Mesenchymal stem cell (in vitro differentiated cells and primary cell): ENCODE results near the gene CATSPER4.

Source experiments
- DNase-seq: peaks from one replicate; pipeline ENCODE4 v3.0.0-alpha.2; 2013
- H2AFZ ChIP-seq: one replicate; pipeline ENCODE4 v1.6.1; 2013; ENCODE audit warnings: low read depth, mild to moderate bottlenecking, control low read depth, inconsistent platforms, low read length, moderate library complexity
- H2AK5ac ChIP-seq: 2 replicates; pipeline ENCODE4 v1.6.1; 2013; ENCODE audit warnings: low read length, moderate library complexity, mild to moderate bottlenecking, inconsistent platforms; ENCODE audit not compliant: severe bottlenecking
- H2BK120ac ChIP-seq: one replicate; pipeline ENCODE4 v1.6.1; 2013; ENCODE audit warnings: low read depth, mild to moderate bottlenecking, inconsistent platforms, low read length, moderate library complexity
- H2BK12ac ChIP-seq, 2 experiments: one replicate each; pipeline ENCODE4 v1.6.1; 2013; ENCODE audit warnings: inconsistent platforms in 2 of 2, low read length in 2 of 2, mild to moderate bottlenecking in 2 of 2, moderate library complexity in 2 of 2, control low read depth in 1 of 2
- H2BK15ac ChIP-seq: one replicate; pipeline ENCODE4 v1.6.1; 2013; ENCODE audit warnings: mild to moderate bottlenecking, low read depth, inconsistent platforms; ENCODE audit not compliant: poor library complexity, severe bottlenecking
- H2BK5ac ChIP-seq: 2 replicates; pipeline ENCODE4 v1.6.1; 2013; ENCODE audit warnings: low read depth, mild to moderate bottlenecking, low read length, control low read depth, inconsistent platforms; ENCODE audit not compliant: poor library complexity, severe bottlenecking
- H3K14ac ChIP-seq, 2 experiments: one replicate each; pipeline ENCODE4 v1.6.1; 2013; ENCODE audit warnings: inconsistent platforms in 2 of 2, low read length in 2 of 2, control low read depth in 1 of 2, mild to moderate bottlenecking in 1 of 2, moderate library complexity in 1 of 2
- H3K18ac ChIP-seq, 2 experiments: one replicate each; pipeline ENCODE4 v1.6.1; 2013; ENCODE audit warnings: inconsistent platforms in 2 of 2, low read length in 2 of 2, control low read depth in 1 of 2, low read depth in 1 of 2, mild to moderate bottlenecking in 1 of 2
- H3K23ac ChIP-seq, 2 experiments: one replicate each; pipeline ENCODE4 v1.6.1; 2013; ENCODE audit warnings: inconsistent platforms in 2 of 2, low read length in 2 of 2, mild to moderate bottlenecking in 2 of 2, moderate library complexity in 2 of 2, control low read depth in 1 of 2
- H3K27ac ChIP-seq: 2 replicates; pipeline ENCODE4 v1.5.1; 2013; ENCODE audit warnings: mild to moderate bottlenecking, moderate library complexity, low read length, control low read depth, inconsistent platforms; ENCODE audit not compliant: poor library complexity, severe bottlenecking
- H3K27me3 ChIP-seq, 2 experiments: 2 replicates each; pipeline versions ENCODE4 v1.6.1 to v1.7.0; 2013; ENCODE audit warnings: low read length in 2 of 2, mild to moderate bottlenecking in 2 of 2, moderate library complexity in 2 of 2, control low read depth in 1 of 2, inconsistent platforms in 1 of 2; ENCODE audit not compliant: control insufficient read depth in 1 of 2, insufficient read depth in 1 of 2
- H3K36me3 ChIP-seq, 2 experiments: 2 replicates each; pipeline versions ENCODE4 v1.6.1 to v1.7.0; 2013; ENCODE audit warnings: low read length in 2 of 2, control low read depth in 1 of 2, inconsistent platforms in 1 of 2, low read depth in 1 of 2, mild to moderate bottlenecking in 1 of 2; ENCODE audit not compliant: insufficient read depth in 2 of 2, control insufficient read depth in 1 of 2
- H3K4ac ChIP-seq, 2 experiments: one replicate each; pipeline ENCODE4 v1.6.1; 2013; ENCODE audit warnings: inconsistent platforms in 2 of 2, low read length in 2 of 2, mild to moderate bottlenecking in 2 of 2, moderate library complexity in 2 of 2, control low read depth in 1 of 2, low read depth in 1 of 2
- H3K4me1 ChIP-seq: 2 replicates; pipeline ENCODE4 v1.6.1; 2013; ENCODE audit warnings: low read depth, low read length, control low read depth; ENCODE audit not compliant: control insufficient read depth, insufficient read depth
- H3K4me2 ChIP-seq: 2 replicates; pipeline ENCODE4 v1.6.1; 2013; ENCODE audit warnings: low read length, mild to moderate bottlenecking, inconsistent platforms; ENCODE audit not compliant: poor library complexity, severe bottlenecking
- H3K4me3 ChIP-seq, 2 experiments: 2 replicates each; pipeline versions ENCODE4 v1.5.1 to v1.7.0; 2013; ENCODE audit warnings: low read length in 2 of 2, mild to moderate bottlenecking in 2 of 2, control low read depth in 1 of 2, low read depth in 1 of 2; ENCODE audit not compliant: insufficient read depth in 1 of 2
- H3K79me1 ChIP-seq: replicated peaks from 2 replicates; pipeline ENCODE4 v1.6.1; 2013; ENCODE audit warnings: mild to moderate bottlenecking, control low read depth, low read length, inconsistent platforms; ENCODE audit not compliant: poor library complexity, severe bottlenecking
- H3K9ac ChIP-seq: 2 replicates; pipeline ENCODE4 v1.7.0; 2013; ENCODE audit warnings: mild to moderate bottlenecking, low read length, moderate library complexity
- H3K9me3 ChIP-seq: 2 replicates; pipeline ENCODE4 v1.7.0; 2013; ENCODE audit warnings: mild to moderate bottlenecking, low read length; ENCODE audit not compliant: control insufficient read depth
- H4K8ac ChIP-seq: one replicate; pipeline ENCODE4 v1.6.1; 2013; ENCODE audit warnings: inconsistent platforms, mild to moderate bottlenecking, low read length, moderate library complexity
- H4K91ac ChIP-seq: one replicate; pipeline ENCODE4 v1.6.1; 2013; ENCODE audit warnings: mild to moderate bottlenecking, low read length, inconsistent platforms
- WGBS: methylation state at CpG from one replicate; pipeline ENCODE4 v1.1.7; 2013; ENCODE audit warnings: mixed read lengths; 5-methylcytosine and 5-hydroxymethylcytosine counted together

Gene CATSPER4

DNA sequence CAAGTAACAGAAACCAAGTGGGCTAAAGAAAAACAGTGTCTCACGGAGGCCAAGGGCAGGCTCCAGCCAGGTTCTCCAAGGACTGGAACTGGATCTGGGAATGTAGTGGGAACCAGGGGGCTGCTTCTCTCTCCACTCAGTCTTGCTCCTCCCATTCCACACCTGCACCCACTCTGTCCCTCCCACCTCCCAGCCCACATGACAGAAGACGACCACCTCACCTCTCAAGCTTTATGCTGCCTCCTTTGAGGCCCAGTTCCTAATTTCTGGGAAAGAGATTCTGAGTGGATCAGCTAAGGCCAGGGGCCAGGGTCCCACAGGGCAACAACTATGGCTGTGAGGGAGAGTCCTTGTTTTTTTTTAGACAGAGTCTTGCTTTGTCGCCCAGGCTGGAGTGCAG is 24.8 kb downstream of the CATSPER4 start:
- Histone ChIP-seq H2BK5ac (no peak overlapping the region), H3K36me3 (no peaks in the 10 kb centered on the region), H2AK5ac (no peak overlapping the region), H3K23ac (no peak overlapping the region), H3K14ac (no peak overlapping the region), H3K4me1 (peaks cover 4% of the 10 kb centered on the region), H2AFZ (no peak overlapping the region), H3K9ac (no peak overlapping the region), H2BK15ac (no peak overlapping the region), H3K27ac (no peak overlapping the region), H3K79me1 (no peaks in the 10 kb centered on the region), H3K9me3 (no peaks in the 10 kb centered on the region), H2BK12ac (no peak overlapping the region), H3K27me3 (peaks cover 21 to 50% of the 10 kb centered on the region in 2 experiments), H4K8ac (no peak overlapping the region), H3K4ac (no peak overlapping the region), H2BK120ac (no peak overlapping the region), H3K4me3 (no peak overlapping the region), H3K4me2 (no peak overlapping the region), H4K91ac (no peak overlapping the region), H3K18ac (no peak overlapping the region)
- DNase-seq = no peak
- WGBS = 65% methylated on average over 2 of the region's 3 CpGs

DNA sequence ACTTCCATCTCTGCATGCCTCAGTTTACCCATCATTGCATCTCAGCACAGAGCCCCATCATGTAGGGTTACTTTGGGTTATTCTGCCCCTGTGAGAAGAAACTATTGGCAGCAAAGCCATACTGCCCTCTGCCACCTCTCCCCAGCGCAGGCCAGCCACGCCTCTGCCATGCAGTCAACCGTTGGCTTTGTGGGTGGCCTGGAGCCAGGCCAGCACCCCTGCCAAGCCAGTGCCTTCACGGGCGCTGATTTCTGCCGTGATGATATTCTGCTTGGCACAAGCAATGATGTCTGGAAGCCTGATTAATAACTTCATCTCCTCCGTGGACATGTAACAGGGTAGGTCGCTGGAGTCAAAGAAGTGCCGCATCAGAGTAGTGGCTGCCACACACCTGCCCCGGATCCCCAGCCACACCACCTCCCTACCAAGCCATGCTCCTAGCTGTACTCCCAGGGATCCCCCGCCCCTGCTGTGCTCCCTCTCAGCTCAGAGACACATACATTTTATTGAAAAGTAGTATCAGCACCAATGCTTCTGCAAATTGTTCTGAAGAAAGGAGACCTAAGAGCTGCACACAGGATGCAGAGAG is 28.6 kb downstream of the CATSPER4 start:
- Histone ChIP-seq H3K14ac (no peak overlapping the region), H2BK5ac (no peak overlapping the region), H4K91ac (no peak overlapping the region), H3K27ac (no peak overlapping the region), H2AK5ac (no peak overlapping the region), H3K36me3 (no peaks in the 10 kb centered on the region), H3K9me3 (no peaks in the 10 kb centered on the region), H3K4me2 (no peak overlapping the region), H3K4me3 (no peak overlapping the region), H3K4ac (no peak overlapping the region), H2BK12ac (no peak overlapping the region), H2AFZ (no peak overlapping the region), H2BK15ac (no peak overlapping the region), H3K18ac (no peak overlapping the region), H3K23ac (no peak overlapping the region), H3K9ac (no peak overlapping the region), H3K27me3 (peaks cover 8 to 62% of the 10 kb centered on the region in 2 experiments), H3K4me1 (peaks cover 8% of the 10 kb centered on the region), H2BK120ac (no peak overlapping the region), H4K8ac (no peak overlapping the region), H3K79me1 (no peaks in the 10 kb centered on the region)
- 96% methylated on average over 11 of the region's 11 CpGs for WGBS
- no peak for DNase-seq

DNA sequence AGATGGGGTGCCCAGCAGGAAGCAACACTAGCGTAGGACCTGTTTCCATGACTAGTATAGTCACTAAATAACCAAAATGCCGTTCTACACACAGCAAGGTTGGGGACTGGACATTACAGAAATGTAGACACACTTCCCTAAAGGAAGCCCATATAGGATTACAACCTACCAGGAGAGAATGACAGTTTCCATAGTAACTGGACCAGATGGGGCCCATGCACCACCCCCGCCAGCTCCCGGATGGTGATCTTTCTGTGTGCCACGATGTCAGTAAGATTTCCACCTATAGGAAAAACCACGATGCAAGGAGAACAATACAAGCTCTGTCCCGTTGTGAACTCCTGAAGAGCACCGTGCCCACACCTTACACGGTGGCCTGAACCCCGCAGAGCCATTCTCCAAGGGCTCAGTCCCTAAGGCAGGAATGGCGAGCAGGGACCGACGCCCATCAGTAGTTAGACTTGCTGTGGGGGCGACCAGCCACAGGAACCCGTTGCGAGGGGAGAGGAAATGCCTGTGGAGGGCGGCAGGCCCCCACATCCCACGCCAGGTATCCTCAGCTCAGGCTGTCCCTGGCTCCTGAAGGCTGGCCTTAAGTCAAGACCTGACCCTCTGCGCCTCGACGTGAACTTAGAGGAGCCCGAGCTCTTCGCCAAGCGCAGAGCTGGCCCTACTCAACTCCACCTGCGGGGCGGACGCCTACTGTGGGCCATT is 30.0 kb downstream of the CATSPER4 start:
- Histone ChIP-seq H2AK5ac (no peak overlapping the region), H3K23ac (no peak overlapping the region), H2BK12ac (no peak overlapping the region), H2BK120ac (no peak overlapping the region), H2BK5ac (no peak overlapping the region), H3K4me3 (no peak overlapping the region), H2BK15ac (no peak overlapping the region), H3K27me3 (peaks cover 17 to 71% of the 10 kb centered on the region in 2 experiments), H3K79me1 (no peaks in the 10 kb centered on the region), H3K27ac (no peak overlapping the region), H3K14ac (peak overlapping the region in 1 of 2 experiments; percentile 70), H3K4me1 (peaks cover 13% of the 10 kb centered on the region), H3K4ac (no peak overlapping the region), H3K9ac (no peak overlapping the region), H3K36me3 (no peaks in the 10 kb centered on the region), H3K9me3 (no peaks in the 10 kb centered on the region), H4K8ac (no peak overlapping the region), H4K91ac (no peak overlapping the region), H3K18ac (no peak overlapping the region), H3K4me2 (no peak overlapping the region), H2AFZ (no peak overlapping the region)
- DNase-seq = no peak
- WGBS = 87% methylated on average over 27 of the region's 27 CpGs

DNA sequence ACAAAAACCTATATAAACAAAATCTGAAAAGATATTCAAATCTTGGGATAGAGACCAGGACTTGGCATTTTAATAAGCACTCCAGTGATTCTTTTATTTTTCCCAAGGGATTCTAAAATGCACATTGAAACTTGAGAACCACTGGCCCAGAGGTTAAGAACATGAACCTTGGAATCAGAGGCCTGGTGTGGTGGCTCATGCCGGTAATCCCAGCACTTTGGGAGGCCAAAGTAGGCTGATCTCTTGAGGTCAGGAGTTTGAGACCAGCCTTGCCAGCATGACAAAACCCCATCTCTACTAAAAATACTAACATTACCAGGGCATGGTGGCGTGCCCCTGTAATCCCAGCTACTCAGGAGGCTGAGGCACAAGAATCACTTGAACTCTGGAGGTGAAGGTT is 30.7 kb downstream of the CATSPER4 start:
- H3K9me3 ChIP-seq = no peaks in the 10 kb centered on the region
- H2BK12ac ChIP-seq = no peak overlapping the region
- no peak overlapping the region for H3K23ac ChIP-seq
- no peak overlapping the region for H3K9ac ChIP-seq
- H3K4me2 ChIP-seq = no peak overlapping the region
- DNase-seq = no peak
- no peak overlapping the region for H2AFZ ChIP-seq
- no peaks in the 10 kb centered on the region for H3K36me3 ChIP-seq
- no peaks in the 10 kb centered on the region for H3K79me1 ChIP-seq
- H2BK5ac ChIP-seq = no peak overlapping the region
- no peak overlapping the region for H2AK5ac ChIP-seq
- no peak overlapping the region for H3K4ac ChIP-seq
- H4K91ac ChIP-seq = no peak overlapping the region
- peaks cover 17% of the 10 kb centered on the region for H3K4me1 ChIP-seq
- 79% methylated on average over 2 of the region's 2 CpGs for WGBS
- peaks cover 17 to 70% of the 10 kb centered on the region in 2 experiments for H3K27me3 ChIP-seq
- H3K4me3 ChIP-seq = no peak overlapping the region
- H2BK120ac ChIP-seq = no peak overlapping the region
- no peak overlapping the region for H2BK15ac ChIP-seq
- H3K27ac ChIP-seq = no peak overlapping the region
- no peak overlapping the region for H3K14ac ChIP-seq
- H3K18ac ChIP-seq = no peak overlapping the region
- H4K8ac ChIP-seq = no peak overlapping the region
